ENCODE measurements around the gene MIF4GD.

DNA sequence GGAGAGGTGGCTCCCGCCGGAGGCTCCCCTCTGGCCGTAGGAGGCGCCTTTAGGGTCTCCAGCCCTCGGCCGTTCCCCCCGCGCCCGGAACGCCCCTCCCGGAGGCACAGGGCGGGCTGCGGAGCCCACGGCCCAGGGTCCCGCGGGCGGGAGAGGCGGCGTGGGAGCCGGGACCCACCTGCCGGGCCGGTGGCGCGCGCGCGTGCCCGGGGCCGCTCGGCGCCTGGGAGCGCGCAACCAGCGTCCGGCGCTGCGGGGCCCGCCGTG is at the start of gene MIF4GD:
- TF ChIP-seq, protein P1, sequence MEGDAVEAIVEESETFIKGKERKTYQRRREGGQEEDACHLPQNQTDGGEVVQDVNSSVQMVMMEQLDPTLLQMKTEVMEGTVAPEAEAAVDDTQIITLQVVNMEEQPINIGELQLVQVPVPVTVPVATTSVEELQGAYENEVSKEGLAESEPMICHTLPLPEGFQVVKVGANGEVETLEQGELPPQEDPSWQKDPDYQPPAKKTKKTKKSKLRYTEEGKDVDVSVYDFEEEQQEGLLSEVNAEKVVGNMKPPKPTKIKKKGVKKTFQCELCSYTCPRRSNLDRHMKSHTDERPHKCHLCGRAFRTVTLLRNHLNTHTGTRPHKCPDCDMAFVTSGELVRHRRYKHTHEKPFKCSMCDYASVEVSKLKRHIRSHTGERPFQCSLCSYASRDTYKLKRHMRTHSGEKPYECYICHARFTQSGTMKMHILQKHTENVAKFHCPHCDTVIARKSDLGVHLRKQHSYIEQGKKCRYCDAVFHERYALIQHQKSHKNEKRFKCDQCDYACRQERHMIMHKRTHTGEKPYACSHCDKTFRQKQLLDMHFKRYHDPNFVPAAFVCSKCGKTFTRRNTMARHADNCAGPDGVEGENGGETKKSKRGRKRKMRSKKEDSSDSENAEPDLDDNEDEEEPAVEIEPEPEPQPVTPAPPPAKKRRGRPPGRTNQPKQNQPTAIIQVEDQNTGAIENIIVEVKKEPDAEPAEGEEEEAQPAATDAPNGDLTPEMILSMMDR (IDR thresholded peaks at IDR 0.05; ENCODE audit: insufficient read depth, low read depth, low read length): no peak
- TF ChIP-seq EZH2 (IDR thresholded peaks at IDR 0.05; ENCODE audit: insufficient read depth, low read length): no peak
